Keratinocyte (primary cell): ENCODE results near the gene TVP23A.

ENCODE experiments used
- EZH2 ChIP-seq: IDR thresholded peaks from one replicate; pipeline ENCODE4 v1.6.1; 2012; ENCODE audit warnings: inconsistent platforms, mild to moderate bottlenecking, low read length, moderate library complexity
- TF ChIP-seq, protein P1 (sequence below), 3 experiments: IDR thresholded peaks in 1 of 3; conservative IDR thresholded peaks in 1 of 3; optimal IDR thresholded peaks in 1 of 3; 2 replicates in 2 of 3; 3 replicates in 1 of 3; pipeline versions ENCODE3 to v1.5.1; 2011; ENCODE audit warnings: low read length in 3 of 3, mild to moderate bottlenecking in 3 of 3, moderate library complexity in 2 of 3, control low read depth in 1 of 3, inconsistent platforms in 1 of 3; ENCODE audit not compliant: insufficient read depth in 2 of 3; ENCODE audit errors: extremely low read depth in 1 of 3

DNA sequence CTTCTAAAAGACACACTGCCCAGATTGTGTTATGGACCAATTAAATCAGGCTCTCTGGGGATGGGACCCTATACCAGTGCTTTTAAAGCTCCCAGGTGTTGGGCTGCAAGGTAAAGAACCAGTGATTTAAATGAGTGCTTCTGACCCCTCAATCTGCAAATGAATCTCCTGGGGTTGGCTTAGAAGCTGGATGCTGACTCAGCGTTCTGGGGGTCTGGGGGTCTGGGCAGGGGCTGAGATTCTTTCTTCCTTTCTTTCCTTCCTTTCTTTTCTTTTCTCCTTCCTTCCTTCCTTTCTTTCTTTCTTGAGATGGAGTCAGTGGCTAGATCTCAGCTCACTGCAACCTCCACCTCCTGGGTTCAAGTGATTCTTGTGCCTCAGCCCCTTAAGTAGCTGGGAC is 2.0 kb upstream of the TVP23A start:
- TF ChIP-seq, protein P1, sequence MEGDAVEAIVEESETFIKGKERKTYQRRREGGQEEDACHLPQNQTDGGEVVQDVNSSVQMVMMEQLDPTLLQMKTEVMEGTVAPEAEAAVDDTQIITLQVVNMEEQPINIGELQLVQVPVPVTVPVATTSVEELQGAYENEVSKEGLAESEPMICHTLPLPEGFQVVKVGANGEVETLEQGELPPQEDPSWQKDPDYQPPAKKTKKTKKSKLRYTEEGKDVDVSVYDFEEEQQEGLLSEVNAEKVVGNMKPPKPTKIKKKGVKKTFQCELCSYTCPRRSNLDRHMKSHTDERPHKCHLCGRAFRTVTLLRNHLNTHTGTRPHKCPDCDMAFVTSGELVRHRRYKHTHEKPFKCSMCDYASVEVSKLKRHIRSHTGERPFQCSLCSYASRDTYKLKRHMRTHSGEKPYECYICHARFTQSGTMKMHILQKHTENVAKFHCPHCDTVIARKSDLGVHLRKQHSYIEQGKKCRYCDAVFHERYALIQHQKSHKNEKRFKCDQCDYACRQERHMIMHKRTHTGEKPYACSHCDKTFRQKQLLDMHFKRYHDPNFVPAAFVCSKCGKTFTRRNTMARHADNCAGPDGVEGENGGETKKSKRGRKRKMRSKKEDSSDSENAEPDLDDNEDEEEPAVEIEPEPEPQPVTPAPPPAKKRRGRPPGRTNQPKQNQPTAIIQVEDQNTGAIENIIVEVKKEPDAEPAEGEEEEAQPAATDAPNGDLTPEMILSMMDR (optimal IDR thresholded peaks at IDR 0.05 in 1 of 3, IDR thresholded peaks at IDR 0.05 in 1 of 3, conservative IDR thresholded peaks at IDR 0.05 in 1 of 3; ENCODE audit: extremely low read depth in 1 of 3, insufficient read depth in 2 of 3, low read length in 3 of 3), result no peak
- TF ChIP-seq EZH2, result no peak
